GM12878 (cell line): Measurements from ENCODE around the gene TECR. TPM values are rescaled to one million over a fixed set of nuclear protein-coding genes. Genes with fewer than 3 reads are reported as not detected.

Source experiments
- ATAC-seq: fragments of 200-7000 bp; cut with Tn5 transposase; 3 replicates; pipeline ENCODE4 v1.9.1; 2020; ENCODE audit warnings: mild to moderate bottlenecking, moderate library complexity
- BruUV-seq: library from RNA; stranded (reverse); fragments of 400-500 nt; replicated peaks from 2 replicates; lab custom pipeline; 2021; lab: Mats Ljungman, UMichigan
- CTCF ChIA-PET: fragments of 300-600 bp; sonication (Branson Sonifier 250); formaldehyde crosslinking; extraction: SDS; loops from one replicate; lab custom pipeline; 2021; ENCODE audit warnings: inconsistent platforms; lab: Yijun Ruan, JAX
- POLR2A ChIA-PET: fragments of 350-600 bp; formaldehyde crosslinking; extraction: SDS; loops from one replicate; lab custom pipeline; 2021; ENCODE audit warnings: inconsistent platforms; lab: Charles Lee
- RAD21 ChIA-PET: fragments of 300-600 bp; sonication (Branson Sonifier 250); formaldehyde crosslinking; loops from one replicate; lab custom pipeline; 2023; ENCODE audit warnings: antibody characterized with exemption; ENCODE audit not compliant: unreplicated experiment; lab: Charles Lee
- SMC1A ChIA-PET: fragments of 300-600 bp; sonication (Branson Sonifier 250); formaldehyde crosslinking; loops from one replicate; lab custom pipeline; 2023; ENCODE audit not compliant: unreplicated experiment, uncharacterized antibody; lab: Charles Lee
- DNase-seq: peaks from one replicate; pipeline ENCODE4 v3.0.0-alpha.2; 2011; ENCODE audit warnings: low read depth, low spot score
- FAIRE-seq: peaks from 3 replicates; lab custom pipeline; 2011; peaks lifted over from hg19 to GRCh38; lab: Jason Lieb, UNC
- H2AFZ ChIP-seq: 2 replicates; pipeline ENCODE4 v1.6.0; 2011; ENCODE audit warnings: low read depth, low read length, control low read depth; ENCODE audit not compliant: control insufficient read depth
- H3K27ac ChIP-seq: 2 replicates; pipeline ENCODE4 v1.5.1; 2011; ENCODE audit warnings: control low read depth; ENCODE audit not compliant: control insufficient read depth, insufficient read depth
- H3K27me3 ChIP-seq, 2 experiments: replicated peaks in 1 of 2; 2 replicates each; pipeline versions ENCODE4 v1.6.0 to v1.6.1; 2011; ENCODE audit warnings: low read length in 1 of 2; ENCODE audit not compliant: control insufficient read depth in 2 of 2, insufficient read depth in 2 of 2
- H3K36me3 ChIP-seq, 2 experiments: 2 replicates each; pipeline ENCODE4 v1.5.1; 2011; ENCODE audit warnings: low read length in 1 of 2; ENCODE audit not compliant: control insufficient read depth in 2 of 2, insufficient read depth in 2 of 2
- H3K4me1 ChIP-seq: 2 replicates; pipeline ENCODE4 v1.6.1; 2011; ENCODE audit warnings: mild to moderate bottlenecking, low read length, moderate library complexity, mixed read lengths; ENCODE audit not compliant: control insufficient read depth, insufficient read depth
- H3K4me2 ChIP-seq: 2 replicates; pipeline ENCODE4 v1.6.0; 2011; ENCODE audit warnings: control low read depth; ENCODE audit not compliant: control insufficient read depth, insufficient read depth
- H3K4me3 ChIP-seq: fragments of 200-600 bp; sonication (generic); 2 replicates; pipeline ENCODE4 v1.5.1; 2016
- H3K79me2 ChIP-seq: 2 replicates; pipeline ENCODE4 v1.6.0; 2011; ENCODE audit warnings: low read length; ENCODE audit not compliant: control insufficient read depth, insufficient read depth
- H3K9ac ChIP-seq: 2 replicates; pipeline ENCODE4 v1.8.0; 2011; ENCODE audit warnings: low read length, control low read depth, mixed read lengths; ENCODE audit not compliant: control insufficient read depth, insufficient read depth
- H3K9me3 ChIP-seq: replicated peaks from 3 replicates; pipeline ENCODE4 v1.5.1; 2011; ENCODE audit warnings: mild to moderate bottlenecking, low read length; ENCODE audit not compliant: control insufficient read depth, insufficient read depth
- H4K20me1 ChIP-seq: 2 replicates; pipeline ENCODE4 v1.6.0; 2011; ENCODE audit not compliant: control insufficient read depth, insufficient read depth
- CBFB ChIP-seq: IDR thresholded peaks from 2 replicates; pipeline ENCODE4 v1.6.1; 2016; ENCODE audit warnings: antibody characterized with exemption, low read depth
- EGR1 ChIP-seq, 2 experiments: IDR thresholded peaks; 1 replicate in 1 of 2; 2 replicates in 1 of 2; pipeline ENCODE4 v1.6.1; 2011 to 2012; ENCODE audit warnings: low read depth in 2 of 2, low read length in 2 of 2, borderline replicate concordance in 1 of 2, mild to moderate bottlenecking in 1 of 2, moderate library complexity in 1 of 2
- HDAC2 ChIP-seq: fragments of 200-600 bp; sonication (generic); IDR thresholded peaks from 2 replicates; pipeline ENCODE4 v1.6.1; 2017
- NR2C1 ChIP-seq: fragments of 450-650 bp; IDR thresholded peaks from 2 replicates; pipeline ENCODE4 v1.6.1; 2017; ENCODE audit warnings: antibody characterized with exemption, mild to moderate bottlenecking, moderate library complexity
- RELB ChIP-seq: fragments of 450-650 bp; IDR thresholded peaks from 2 replicates; pipeline ENCODE4 v1.6.1; 2017; ENCODE audit warnings: low read depth, mild to moderate bottlenecking, moderate library complexity
- ZZZ3 ChIP-seq: IDR thresholded peaks from 2 replicates; pipeline ENCODE4 v1.6.1; 2011; ENCODE audit warnings: low read depth; ENCODE audit not compliant: control insufficient read depth, insufficient read length
- WGBS: methylation state at CpG from one replicate; pipeline ENCODE4 v1.1.6; 2016; ENCODE audit warnings: low lambda C conversion rate; ENCODE audit not compliant: insufficient replicate concordance, insufficient coverage; ENCODE audit errors: missing lambda C conversion rate; 5-methylcytosine and 5-hydroxymethylcytosine counted together
- in situ Hi-C: fragments of 300-500 bp; cut with MboI; formaldehyde crosslinking; loops from 9 replicates; pipeline ENCODE4 v1.14.3; 2018; ENCODE audit warnings: mixed read lengths
- intact Hi-C: fragments of 100-400 bp; cut with micrococcal nuclease; formaldehyde crosslinking; loops from one replicate; pipeline ENCODE4 v1.14.2; 2022; ENCODE audit not compliant: unreplicated experiment
- polyA plus RNA-seq, 11 experiments: library from polyadenylated mRNA; depleted of rRNA in 4 of 11; unstranded in 6 of 11; stranded (reverse) in 5 of 11; fragments of >200 nt; fragmentation: Nextera tagmentation in 4 of 11; fragmentation: Illumina TruSeq in 1 of 11; extraction: Ambion mirVana in 4 of 11; extraction: Trizol in 1 of 11; gene quantifications; 1 replicate in 1 of 11; 2 replicates in 10 of 11; pipeline versions ENCODE4 v1.2.1 to v1.2.3, GENCODE V29; 2011 to 2016; ENCODE audit warnings: inconsistent platforms in 2 of 11, missing spikeins in 2 of 11, low read depth in 1 of 11
- total RNA-seq, 4 experiments: library from RNA; depleted of rRNA in 3 of 4; stranded (reverse); fragments of >200 nt in 3 of 4; fragmentation: Illumina TruSeq in 1 of 4; extraction: Trizol in 1 of 4; gene quantifications; 2 replicates each; pipeline versions ENCODE4 v1.2.1 to v1.2.3, GENCODE V29; 2013 to 2021
- TF ChIP-seq, protein P1 (sequence below), 3 experiments: IDR thresholded peaks in 2 of 3; conservative IDR thresholded peaks in 1 of 3; 2 replicates each; pipeline ENCODE4 v1.5.1; 2011; ENCODE audit warnings: low read depth in 3 of 3, low read length in 3 of 3, mild to moderate bottlenecking in 3 of 3, control low read depth in 2 of 3, moderate library complexity in 2 of 3, inconsistent platforms in 1 of 3, mixed read lengths in 1 of 3; ENCODE audit not compliant: control insufficient read depth in 2 of 3, insufficient read depth in 1 of 3; ENCODE audit errors: extremely low read depth in 1 of 3
- TF ChIP-seq, protein P2 (sequence below): fragments of 450-650 bp; IDR thresholded peaks from 2 replicates; pipeline ENCODE4 v1.6.1; 2017; ENCODE audit warnings: borderline replicate concordance

The TECR gene
- total and polyA plus RNA-seq, 10 of the 15 experiments (the other 5 are each of a cell fraction or from before 2014, with no cell fraction given) = 9.6 to 157 (median 64.2) TPM

DNA sequence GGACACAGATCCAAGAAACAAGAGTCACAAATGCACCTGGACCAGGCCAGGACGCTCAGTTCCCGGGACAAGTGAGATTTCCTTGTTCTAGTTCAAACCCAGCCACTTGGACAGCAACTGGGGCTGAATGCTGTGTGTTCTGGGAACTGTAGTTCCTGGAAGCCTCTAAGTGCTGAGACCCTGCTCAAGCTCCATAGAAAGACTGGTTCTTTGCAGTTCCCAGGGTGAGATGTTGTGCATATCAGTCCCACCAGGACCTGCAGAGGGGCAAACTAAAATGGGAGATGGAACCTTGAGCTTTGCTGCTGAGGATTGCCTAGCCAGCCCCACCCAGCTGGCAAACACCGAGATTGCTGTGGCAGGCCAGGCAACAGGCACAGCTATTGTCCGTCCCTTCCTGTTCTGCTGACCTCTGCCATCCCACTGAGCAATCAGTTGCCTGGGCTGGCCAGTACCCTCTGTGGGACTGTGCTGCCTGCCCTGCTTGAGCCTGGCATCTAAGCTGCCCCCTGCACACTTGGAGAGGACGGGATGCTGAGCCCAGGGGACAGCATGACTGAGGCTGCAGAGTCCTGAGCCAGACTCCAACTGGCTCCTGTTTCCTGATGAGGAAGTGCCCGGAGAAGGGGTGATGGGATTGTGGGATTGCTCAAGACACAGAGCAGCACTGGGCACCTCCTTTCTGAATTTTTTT is 32.0 kb upstream of the TECR start (continued):
- no peak for TF ChIP-seq EGR1 (IDR thresholded peaks at IDR 0.05; ENCODE audit: borderline replicate concordance in 1 of 2, low read depth in 2 of 2, low read length in 2 of 2)

- BruUV-seq = no TSS peak
- intact Hi-C loops (no loop called here), in situ Hi-C loops (no loop called here)
- Histone ChIP-seq H3K4me3 (no peak overlapping the region), H3K4me1 (peaks cover 4% of the 10 kb centered on the region; the same call in 1 of the 2 replicates), H3K9ac (no peak overlapping the region), H3K36me3 (no peaks in the 10 kb centered on the region), H3K79me2 (no peaks in the 10 kb centered on the region), H3K9me3 (no peaks in the 10 kb centered on the region), H2AFZ (no peak overlapping the region), H3K4me2 (no peak overlapping the region), H4K20me1 (no peaks in the 10 kb centered on the region), H3K27ac (no peak overlapping the region), H3K27me3 (no peaks in the 10 kb centered on the region)
- ChIA-PET POLR2A (no interaction called here), RAD21 (no interaction called here), SMC1A (no interaction called here), CTCF (interaction anchor here (0.6 to 1.1 kb wide), 3 partner anchors 16 to 173 kb away, joined by 3 to 4 read pairs (median 3); no protein-coding TSS in a partner anchor)
- 40% methylated on average over 11 of the region's 11 CpGs for WGBS
- TF ChIP-seq NR2C1 = no peak
- no peak for TF ChIP-seq ZZZ3
- TF ChIP-seq EGR1 (IDR thresholded peaks at IDR 0.05; ENCODE audit: borderline replicate concordance in 1 of 2, low read depth in 2 of 2, low read length in 2 of 2) = no peak
- no peak for TF ChIP-seq RELB
- TF ChIP-seq HDAC2 = no peak
- TF ChIP-seq, protein P1, sequence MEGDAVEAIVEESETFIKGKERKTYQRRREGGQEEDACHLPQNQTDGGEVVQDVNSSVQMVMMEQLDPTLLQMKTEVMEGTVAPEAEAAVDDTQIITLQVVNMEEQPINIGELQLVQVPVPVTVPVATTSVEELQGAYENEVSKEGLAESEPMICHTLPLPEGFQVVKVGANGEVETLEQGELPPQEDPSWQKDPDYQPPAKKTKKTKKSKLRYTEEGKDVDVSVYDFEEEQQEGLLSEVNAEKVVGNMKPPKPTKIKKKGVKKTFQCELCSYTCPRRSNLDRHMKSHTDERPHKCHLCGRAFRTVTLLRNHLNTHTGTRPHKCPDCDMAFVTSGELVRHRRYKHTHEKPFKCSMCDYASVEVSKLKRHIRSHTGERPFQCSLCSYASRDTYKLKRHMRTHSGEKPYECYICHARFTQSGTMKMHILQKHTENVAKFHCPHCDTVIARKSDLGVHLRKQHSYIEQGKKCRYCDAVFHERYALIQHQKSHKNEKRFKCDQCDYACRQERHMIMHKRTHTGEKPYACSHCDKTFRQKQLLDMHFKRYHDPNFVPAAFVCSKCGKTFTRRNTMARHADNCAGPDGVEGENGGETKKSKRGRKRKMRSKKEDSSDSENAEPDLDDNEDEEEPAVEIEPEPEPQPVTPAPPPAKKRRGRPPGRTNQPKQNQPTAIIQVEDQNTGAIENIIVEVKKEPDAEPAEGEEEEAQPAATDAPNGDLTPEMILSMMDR (IDR thresholded peaks at IDR 0.05 in 2 of 3, conservative IDR thresholded peaks at IDR 0.05 in 1 of 3; ENCODE audit: control insufficient read depth in 2 of 3, extremely low read depth in 1 of 3, insufficient read depth in 1 of 3, low read depth in 3 of 3, low read length in 3 of 3) = no peak
- TF ChIP-seq CBFB = no peak
- TF ChIP-seq, protein P2, sequence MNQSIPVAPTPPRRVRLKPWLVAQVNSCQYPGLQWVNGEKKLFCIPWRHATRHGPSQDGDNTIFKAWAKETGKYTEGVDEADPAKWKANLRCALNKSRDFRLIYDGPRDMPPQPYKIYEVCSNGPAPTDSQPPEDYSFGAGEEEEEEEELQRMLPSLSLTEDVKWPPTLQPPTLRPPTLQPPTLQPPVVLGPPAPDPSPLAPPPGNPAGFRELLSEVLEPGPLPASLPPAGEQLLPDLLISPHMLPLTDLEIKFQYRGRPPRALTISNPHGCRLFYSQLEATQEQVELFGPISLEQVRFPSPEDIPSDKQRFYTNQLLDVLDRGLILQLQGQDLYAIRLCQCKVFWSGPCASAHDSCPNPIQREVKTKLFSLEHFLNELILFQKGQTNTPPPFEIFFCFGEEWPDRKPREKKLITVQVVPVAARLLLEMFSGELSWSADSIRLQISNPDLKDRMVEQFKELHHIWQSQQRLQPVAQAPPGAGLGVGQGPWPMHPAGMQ = no peak
- ATAC-seq (no peak), FAIRE-seq (no peak), DNase-seq (no peak)
These were observed 26.9 kb upstream of the TECR start for GRCh38 chr19:14502334-14503092.
